HG02763 (cell line): ENCODE data around the gene NOL4L.

Experiments used
- ATAC-seq: cut with Tn5 transposase; IDR thresholded peaks from one replicate; pipeline ENCODE4 v1.9.1; 2021; ENCODE audit warnings: mild to moderate bottlenecking, moderate library complexity; ENCODE audit not compliant: unreplicated experiment

The NOL4L gene

GRCh38 chr20:32613192-32614053, 28.3 kb upstream of the NOL4L start:
- ATAC-seq, result no peak

- ATAC-seq, result no peak
Measured at GRCh38 chr20:32612351-32613191, 27.4 kb upstream of the NOL4L start.

GRCh38 chr20:32611868-32612267, 26.7 kb upstream of the NOL4L start:
- ATAC-seq, result no peak

- no peak for ATAC-seq
Measured at GRCh38 chr20:32611286-32611685, 26.2 kb upstream of the NOL4L start.

GRCh38 chr20:32610472-32611218, 25.5 kb upstream of the NOL4L start:
- ATAC-seq, result no peak

- ATAC-seq, result no peak
Measured at GRCh38 chr20:32609993-32610392, 24.9 kb upstream of the NOL4L start.

- ATAC-seq, result no peak
Measured at GRCh38 chr20:32609111-32609773, 24.1 kb upstream of the NOL4L start.

GRCh38 chr20:32608664-32609015, 23.5 kb upstream of the NOL4L start:
- ATAC-seq, result no peak

- no peak for ATAC-seq
Measured at GRCh38 chr20:32607727-32608663, 22.9 kb upstream of the NOL4L start.

GRCh38 chr20:32607324-32607723, 22.2 kb upstream of the NOL4L start:
- no peak for ATAC-seq

- no peak for ATAC-seq
Measured at GRCh38 chr20:32606790-32607189, 21.7 kb upstream of the NOL4L start.

- no peak for ATAC-seq
Measured at GRCh38 chr20:32606107-32606506, 21.0 kb upstream of the NOL4L start.

- ATAC-seq, result no peak
Measured at GRCh38 chr20:32605167-32605656, 20.1 kb upstream of the NOL4L start.

GRCh38 chr20:32603046-32603726, 18.1 kb upstream of the NOL4L start:
- no peak for ATAC-seq

- no peak for ATAC-seq
Measured at GRCh38 chr20:32602273-32602672, 17.1 kb upstream of the NOL4L start.

- no peak for ATAC-seq
Measured at GRCh38 chr20:32600681-32601237, 15.6 kb upstream of the NOL4L start.

GRCh38 chr20:32599783-32600340, 14.7 kb upstream of the NOL4L start:
- no peak for ATAC-seq

GRCh38 chr20:32598606-32599005, 13.5 kb upstream of the NOL4L start:
- ATAC-seq, result no peak
